ENCODE results near the gene METTL2A.

DNA sequence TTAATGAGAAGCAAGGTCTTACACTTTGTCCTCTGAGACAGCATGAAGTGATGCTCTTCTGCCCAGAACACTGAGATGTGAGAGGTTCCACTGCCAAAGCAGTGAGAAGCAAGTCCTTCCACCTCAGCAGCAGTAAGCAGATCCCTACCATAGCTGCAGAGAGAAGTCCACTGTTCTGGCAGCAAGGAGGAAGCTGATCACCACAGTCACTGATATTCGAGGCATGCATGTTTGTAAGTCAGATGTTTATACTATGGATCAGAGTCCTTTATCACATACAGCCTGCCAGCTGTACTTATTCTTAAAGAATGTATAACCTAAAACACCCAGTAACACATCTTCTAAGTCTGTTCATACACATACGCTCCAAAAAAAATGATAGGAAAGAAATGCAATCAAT lies 18.2 kb upstream of the METTL2A start:
- TF ChIP-seq CTCF (conservative IDR thresholded peaks at IDR 0.05 in 1 of 2, IDR thresholded peaks at IDR 0.05 in 1 of 2; ENCODE audit: extremely low read depth in 1 of 2, insufficient read depth in 1 of 2, low read depth in 1 of 2, low read length in 2 of 2), result no peak
- no peak for TF ChIP-seq EZH2 (IDR thresholded peaks at IDR 0.05; ENCODE audit: borderline replicate concordance, low read length)
